GM19438 (cell line): ENCODE measurements around the gene SMYD4.
"Not testable (repeated sequence)": the region's sequence is repeated elsewhere in the genome, so short reads cannot be mapped to it uniquely, and the experiment has no call there.

Experiments
- ATAC-seq: cut with Tn5 transposase; IDR thresholded peaks from one replicate; pipeline ENCODE4 v1.9.1; 2021; ENCODE audit warnings: low read depth; ENCODE audit not compliant: unreplicated experiment

Gene SMYD4

DNA sequence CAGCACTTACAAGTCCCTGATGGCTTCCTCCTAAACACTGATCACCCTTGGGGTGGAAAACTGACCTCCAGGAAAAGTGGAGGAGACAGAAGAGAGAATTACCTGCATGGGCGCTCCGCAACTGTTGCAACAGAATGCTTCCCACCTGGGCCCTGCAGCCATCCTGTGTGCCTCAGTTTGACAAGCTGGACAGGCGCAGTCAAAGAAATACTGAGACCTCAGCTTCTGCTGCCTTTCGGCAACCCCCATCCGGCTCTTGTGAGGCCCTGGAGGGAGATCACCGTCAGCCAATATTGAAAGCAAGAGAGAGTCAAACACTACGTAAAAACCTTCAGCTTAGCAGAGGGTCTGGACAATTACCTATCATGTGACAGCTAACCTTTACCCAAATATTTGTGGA, 43.0 kb downstream of the SMYD4 start:
- no peak for ATAC-seq

DNA sequence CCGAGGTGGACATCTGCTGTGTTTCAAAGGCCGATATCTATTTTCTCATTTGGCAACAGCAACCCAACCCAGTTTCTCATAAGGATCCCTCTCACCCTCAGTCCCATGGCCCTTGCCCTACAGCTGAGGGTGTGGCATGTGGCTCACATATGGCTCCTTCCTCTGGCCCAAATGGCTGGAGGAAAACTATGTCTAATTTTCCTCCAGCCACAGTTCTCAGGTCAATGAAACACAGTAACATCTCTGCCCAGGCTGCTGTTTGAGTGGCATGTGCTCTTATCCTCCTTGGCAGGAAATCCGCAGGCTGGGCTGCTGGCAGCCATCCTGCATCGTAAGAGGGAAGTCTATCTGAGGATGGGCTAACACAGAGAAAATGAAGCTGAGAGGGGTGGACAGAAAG, 43.8 kb downstream of the SMYD4 start:
- ATAC-seq = no peak

DNA sequence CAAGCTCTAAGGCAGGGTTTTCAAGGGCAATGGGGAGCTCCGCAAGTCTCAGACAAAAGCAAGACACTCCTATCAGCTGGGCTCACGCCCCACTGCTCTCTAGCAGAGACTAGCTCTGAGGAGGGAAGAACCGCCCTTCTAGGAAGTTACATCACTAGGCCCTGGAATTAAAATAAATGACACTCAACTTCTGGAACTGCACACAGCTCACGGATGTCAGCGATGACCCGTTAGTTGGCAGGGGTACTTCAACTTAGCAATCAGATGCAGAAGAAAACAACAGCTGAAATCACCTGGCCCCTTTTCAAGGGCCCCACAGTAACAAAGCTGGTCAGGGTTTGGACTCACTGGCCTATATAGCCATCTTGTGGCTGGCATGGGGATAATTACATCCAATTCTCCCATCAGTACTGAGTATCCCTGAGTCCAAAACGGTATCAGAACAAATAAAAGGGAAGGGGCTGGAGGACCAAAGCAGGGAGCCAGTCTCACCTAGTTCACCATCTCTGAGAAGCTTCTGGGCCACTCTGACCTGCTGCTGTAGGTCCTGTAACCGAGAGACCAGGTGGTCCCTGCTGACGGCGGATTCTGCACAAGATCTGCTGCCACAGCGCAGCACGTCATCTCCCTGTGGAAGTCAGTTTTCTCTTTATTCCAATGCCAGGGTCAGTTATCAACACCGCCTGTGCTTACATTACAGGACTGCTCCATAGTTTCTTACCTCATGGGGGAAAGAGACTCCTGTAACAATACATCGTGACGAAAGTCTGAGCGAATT, 45.7 kb downstream of the SMYD4 start:
- no peak for ATAC-seq

DNA sequence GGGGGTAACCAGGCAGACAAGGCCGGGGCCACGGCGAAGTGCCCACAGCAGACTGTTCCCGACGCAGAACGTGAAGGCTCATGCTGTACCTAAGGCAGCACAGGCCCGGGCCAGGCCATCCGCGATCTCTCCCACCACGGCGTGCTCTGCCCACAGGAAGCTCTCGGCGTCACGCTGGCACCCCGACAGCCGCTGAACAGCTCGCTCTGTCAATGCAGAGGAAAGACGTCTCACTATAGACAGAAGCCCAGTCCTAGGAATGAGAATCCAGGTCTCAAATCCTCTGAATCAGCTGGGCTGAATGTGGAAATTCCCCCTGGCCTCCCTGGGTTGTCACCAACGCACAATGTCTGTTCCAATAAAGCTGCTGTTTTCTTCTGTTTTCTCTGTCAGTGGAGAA, 46.4 kb downstream of the SMYD4 start:
- no peak for ATAC-seq

GRCh38 chr17:1782171-1782567, 47.5 kb downstream of the SMYD4 start:
- ATAC-seq = no peak

GRCh38 chr17:1779571-1780131, 50.1 kb downstream of the SMYD4 start:
- ATAC-seq = no peak

- ATAC-seq = no peak
Measured at GRCh38 chr17:1776857-1777256, 52.8 kb downstream of the SMYD4 start.

- ATAC-seq = no peak
Measured at GRCh38 chr17:1776328-1776727, 53.4 kb downstream of the SMYD4 start.

- ATAC-seq = no peak
Measured at GRCh38 chr17:1774390-1775176, 55.1 kb downstream of the SMYD4 start.

GRCh38 chr17:1773696-1774181, 56.0 kb downstream of the SMYD4 start:
- ATAC-seq = no peak

- ATAC-seq = not testable (repeated sequence)
Measured at GRCh38 chr17:1773000-1773695, 56.6 kb downstream of the SMYD4 start.

DNA sequence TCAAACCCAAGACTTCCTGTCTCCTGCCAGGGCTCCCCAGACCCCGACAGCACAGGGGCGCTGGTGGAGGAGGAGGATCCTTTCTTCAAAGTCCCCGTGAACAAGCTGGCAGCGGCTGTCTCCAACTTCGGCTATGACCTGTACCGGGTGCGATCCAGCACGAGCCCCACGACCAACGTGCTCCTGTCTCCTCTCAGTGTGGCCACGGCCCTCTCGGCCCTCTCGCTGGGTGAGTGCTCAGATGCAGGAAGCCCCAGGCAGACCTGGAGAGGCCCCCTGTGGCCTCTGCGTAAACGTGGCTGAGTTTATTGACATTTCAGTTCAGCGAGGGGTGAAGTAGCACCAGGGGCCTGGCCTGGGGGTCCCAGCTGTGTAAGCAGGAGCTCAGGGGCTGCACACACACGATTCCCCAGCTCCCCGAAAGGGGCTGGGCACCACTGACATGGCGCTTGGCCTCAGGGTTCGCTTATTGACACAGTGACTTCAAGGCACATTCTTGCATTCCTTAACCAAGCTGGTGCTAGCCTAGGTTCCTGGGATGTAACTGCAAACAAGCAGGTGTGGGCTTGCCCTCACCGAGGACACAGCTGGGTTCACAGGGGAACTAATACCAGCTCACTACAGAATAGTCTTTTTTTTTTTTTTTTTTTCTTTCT, 59.8 kb downstream of the SMYD4 start:
- no peak for ATAC-seq

GRCh38 chr17:1767358-1767757, 62.3 kb downstream of the SMYD4 start:
- no peak for ATAC-seq

- no peak for ATAC-seq
Measured at GRCh38 chr17:1766382-1767135, 63.1 kb downstream of the SMYD4 start.

GRCh38 chr17:1765576-1765975, 64.1 kb downstream of the SMYD4 start:
- ATAC-seq = no peak

DNA sequence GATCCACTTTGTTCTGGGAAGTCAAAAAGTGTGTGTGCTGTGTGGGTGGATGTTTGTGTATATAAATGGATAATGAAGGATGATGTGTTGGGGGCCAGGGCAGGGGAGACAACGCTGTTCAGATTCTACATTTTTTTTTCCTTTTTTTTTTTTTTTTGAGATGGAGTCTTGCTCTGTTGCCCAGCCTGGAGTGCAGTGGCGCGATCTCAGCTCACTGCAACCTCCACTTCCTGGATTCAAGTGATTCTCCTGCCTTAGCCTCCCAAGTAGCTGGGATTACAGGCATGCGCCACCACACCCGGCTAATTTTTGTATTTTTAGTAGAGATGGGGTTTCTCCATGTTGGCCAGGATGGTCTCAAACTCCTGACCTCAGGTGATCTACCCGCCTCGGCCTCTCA, 65.0 kb downstream of the SMYD4 start:
- ATAC-seq = not testable (repeated sequence)

GRCh38 chr17:1764284-1764683, 65.4 kb downstream of the SMYD4 start:
- no peak for ATAC-seq

- no peak for ATAC-seq
Measured at GRCh38 chr17:1762901-1763898, 66.5 kb downstream of the SMYD4 start.
